HepG2 (cell line): ENCODE measurements around the gene SSBP2. TPM values are rescaled to one million over a fixed set of nuclear protein-coding genes. Genes with fewer than 3 reads are reported as not detected.
A peak's percentile ranks its signal among the peaks of the same experiment; 100 is the strongest.

Source experiments
- ARNT ChIP-seq: fragments of 450-650 bp; IDR thresholded peaks from 2 replicates; pipeline ENCODE4 v1.6.1; 2017
- GTF2F1 ChIP-seq: fragments of 150-350 bp; IDR thresholded peaks from 2 replicates; pipeline ENCODE4 v1.6.1; 2014; ENCODE audit warnings: low read length
- MIER2 ChIP-seq: IDR thresholded peaks from 2 replicates; pipeline ENCODE4 v1.6.1; 2016; ENCODE audit warnings: missing biosample characterization, missing genetic modification reagents
- MXD4 ChIP-seq: IDR thresholded peaks from 2 replicates; pipeline ENCODE4 v1.6.1; 2016; ENCODE audit warnings: mild to moderate bottlenecking, missing biosample characterization, missing genetic modification reagents
- NR2F1 ChIP-seq, 2 experiments: fragments of 450-650 bp in 1 of 2; formaldehyde crosslinking in 1 of 2; IDR thresholded peaks; 2 replicates each; pipeline versions ENCODE4 v1.5.0 to v1.6.1; 2016 to 2020; ENCODE audit warnings: mild to moderate bottlenecking in 1 of 2, missing compliant biosample characterization in 1 of 2, missing genetic modification reagents in 1 of 2, moderate library complexity in 1 of 2
- PHF8 ChIP-seq: sonication (generic); formaldehyde crosslinking; IDR thresholded peaks from 2 replicates; pipeline ENCODE4 v1.5.0; 2020; ENCODE audit warnings: missing genetic modification reagents
- REXO4 ChIP-seq: sonication (generic); formaldehyde crosslinking; IDR thresholded peaks from 2 replicates; pipeline ENCODE4 v1.8.0; 2022; ENCODE audit warnings: missing genetic modification reagents, mild to moderate bottlenecking, borderline replicate concordance
- SMYD3 ChIP-seq: sonication (generic); formaldehyde crosslinking; IDR thresholded peaks from 2 replicates; pipeline ENCODE4 v1.8.1; 2023; ENCODE audit warnings: mild to moderate bottlenecking, missing genetic modification reagents
- SOX5 ChIP-seq: IDR thresholded peaks from 2 replicates; pipeline ENCODE4 v1.6.1; 2016; ENCODE audit warnings: borderline replicate concordance
- WIZ ChIP-seq: sonication (generic); formaldehyde crosslinking; IDR thresholded peaks from 2 replicates; pipeline ENCODE4 v1.5.1; 2020; ENCODE audit warnings: mild to moderate bottlenecking, missing genetic modification reagents
- ZFP36L1 ChIP-seq: sonication (generic); formaldehyde crosslinking; IDR thresholded peaks from 2 replicates; pipeline ENCODE4 v1.8.0; 2022; ENCODE audit warnings: mild to moderate bottlenecking, missing genetic modification reagents, moderate library complexity
- ZNF3 ChIP-seq: IDR thresholded peaks from 2 replicates; pipeline ENCODE4 v1.7.0; 2017; ENCODE audit warnings: inconsistent platforms
- ZNF557 ChIP-seq: sonication (generic); formaldehyde crosslinking; IDR thresholded peaks from 2 replicates; pipeline ENCODE4 v1.4.0; 2020; ENCODE audit warnings: missing genetic modification reagents
- ZNF569 ChIP-seq: sonication (generic); formaldehyde crosslinking; IDR thresholded peaks from 2 replicates; pipeline ENCODE4 v1.5.0; 2020; ENCODE audit warnings: mild to moderate bottlenecking, missing genetic modification reagents, moderate library complexity, borderline replicate concordance
- ZNF644 ChIP-seq: IDR thresholded peaks from 2 replicates; pipeline ENCODE4 v1.6.1; 2016; ENCODE audit warnings: low read depth
- ZNF776 ChIP-seq: sonication (generic); formaldehyde crosslinking; IDR thresholded peaks from 2 replicates; pipeline ENCODE4 v1.4.0; 2020; ENCODE audit warnings: mild to moderate bottlenecking, missing genetic modification reagents
- polyA plus RNA-seq, 8 experiments: library from polyadenylated mRNA; depleted of rRNA in 3 of 8; stranded (reverse) in 7 of 8; unstranded in 1 of 8; fragments of >200 nt; fragmentation: Illumina TruSeq in 4 of 8; extraction: Trizol in 4 of 8; gene quantifications; 2 replicates each; pipeline versions ENCODE4 v1.2.1 to v1.2.3, GENCODE V29; 2011 to 2016; ENCODE audit warnings: low read depth in 4 of 8, missing spikeins in 1 of 8, mixed read lengths in 1 of 8; ENCODE audit not compliant: insufficient read depth in 1 of 8
- total RNA-seq, 5 experiments: library from RNA; depleted of rRNA; stranded (reverse); fragments of >200 nt; fragmentation: Illumina TruSeq; extraction: Trizol; gene quantifications; 2 replicates each; pipeline ENCODE4 v1.2.3, GENCODE V29; 2016; ENCODE audit warnings: low read depth in 1 of 5
- TF ChIP-seq, protein P1 (sequence below): sonication (generic); formaldehyde crosslinking; IDR thresholded peaks from 2 replicates; pipeline ENCODE4 v1.8.0; 2022; ENCODE audit warnings: mild to moderate bottlenecking, missing genetic modification reagents; ENCODE audit not compliant: insufficient replicate concordance
- TF ChIP-seq, protein P2 (sequence below): IDR thresholded peaks from 2 replicates; pipeline ENCODE4 v1.6.1; 2016
- TF ChIP-seq, protein P3 (sequence below): IDR thresholded peaks from 2 replicates; pipeline ENCODE4 v1.6.1; 2016; ENCODE audit warnings: missing compliant biosample characterization, missing genetic modification reagents, borderline replicate concordance
- TF ChIP-seq, protein P4 (sequence below): sonication (generic); formaldehyde crosslinking; IDR thresholded peaks from 2 replicates; pipeline ENCODE4 v1.5.1; 2020; ENCODE audit warnings: mild to moderate bottlenecking, missing genetic modification reagents
- TF ChIP-seq, protein P5 (sequence below): sonication (generic); formaldehyde crosslinking; IDR thresholded peaks from 2 replicates; pipeline ENCODE4 v1.4.0; 2020; ENCODE audit warnings: mild to moderate bottlenecking, missing genetic modification reagents
- TF ChIP-seq, protein P6 (sequence below), 2 experiments: fragments of 450-650 bp in 1 of 2; sonication (generic) in 1 of 2; formaldehyde crosslinking; IDR thresholded peaks; 2 replicates each; pipeline versions ENCODE4 v1.5.0 to v1.8.0; 2020 to 2022; ENCODE audit warnings: mild to moderate bottlenecking in 1 of 2, missing genetic modification reagents in 1 of 2

SSBP2 gene
- total and polyA plus RNA-seq, 2 of the 13 experiments (the other 11 are each of a cell fraction or from before 2014, with no cell fraction given), result 0.16 TPM; not detected in 1

DNA sequence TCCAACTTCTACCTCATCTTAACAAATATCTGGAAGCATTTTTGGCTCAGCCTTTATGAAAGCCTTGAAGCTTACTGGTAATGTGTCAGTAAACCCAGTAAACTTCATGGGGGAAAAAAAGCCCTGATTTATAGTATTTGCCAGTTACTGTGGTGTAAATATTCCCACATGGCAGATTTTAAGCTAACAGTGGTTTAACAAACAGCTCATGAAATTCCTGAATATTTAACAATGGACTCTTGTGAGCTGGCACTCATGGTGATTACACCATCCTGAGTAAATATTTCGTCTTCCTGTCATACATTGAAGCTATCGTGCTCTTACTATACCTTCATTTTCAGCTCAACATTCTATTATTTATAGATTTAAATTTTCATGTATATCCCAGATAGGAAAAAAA lies 300.0 kb downstream of the SSBP2 start (continued):
- 0 out of 2 replicates have a peak, but pooled peaks have one; percentile 58 for TF ChIP-seq ZNF644 (CRISPR knock-in tag)
- TF ChIP-seq SMYD3 (CRISPR knock-in tag), result no peak
- TF ChIP-seq, protein P1, sequence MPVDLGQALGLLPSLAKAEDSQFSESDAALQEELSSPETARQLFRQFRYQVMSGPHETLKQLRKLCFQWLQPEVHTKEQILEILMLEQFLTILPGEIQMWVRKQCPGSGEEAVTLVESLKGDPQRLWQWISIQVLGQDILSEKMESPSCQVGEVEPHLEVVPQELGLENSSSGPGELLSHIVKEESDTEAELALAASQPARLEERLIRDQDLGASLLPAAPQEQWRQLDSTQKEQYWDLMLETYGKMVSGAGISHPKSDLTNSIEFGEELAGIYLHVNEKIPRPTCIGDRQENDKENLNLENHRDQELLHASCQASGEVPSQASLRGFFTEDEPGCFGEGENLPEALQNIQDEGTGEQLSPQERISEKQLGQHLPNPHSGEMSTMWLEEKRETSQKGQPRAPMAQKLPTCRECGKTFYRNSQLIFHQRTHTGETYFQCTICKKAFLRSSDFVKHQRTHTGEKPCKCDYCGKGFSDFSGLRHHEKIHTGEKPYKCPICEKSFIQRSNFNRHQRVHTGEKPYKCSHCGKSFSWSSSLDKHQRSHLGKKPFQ (CRISPR knock-in tag), result no peak
- TF ChIP-seq WIZ (CRISPR knock-in tag), result no peak
- TF ChIP-seq ZNF569 (CRISPR knock-in tag), result no peak
- no peak for TF ChIP-seq PHF8 (CRISPR knock-in tag)
- TF ChIP-seq, protein P2, sequence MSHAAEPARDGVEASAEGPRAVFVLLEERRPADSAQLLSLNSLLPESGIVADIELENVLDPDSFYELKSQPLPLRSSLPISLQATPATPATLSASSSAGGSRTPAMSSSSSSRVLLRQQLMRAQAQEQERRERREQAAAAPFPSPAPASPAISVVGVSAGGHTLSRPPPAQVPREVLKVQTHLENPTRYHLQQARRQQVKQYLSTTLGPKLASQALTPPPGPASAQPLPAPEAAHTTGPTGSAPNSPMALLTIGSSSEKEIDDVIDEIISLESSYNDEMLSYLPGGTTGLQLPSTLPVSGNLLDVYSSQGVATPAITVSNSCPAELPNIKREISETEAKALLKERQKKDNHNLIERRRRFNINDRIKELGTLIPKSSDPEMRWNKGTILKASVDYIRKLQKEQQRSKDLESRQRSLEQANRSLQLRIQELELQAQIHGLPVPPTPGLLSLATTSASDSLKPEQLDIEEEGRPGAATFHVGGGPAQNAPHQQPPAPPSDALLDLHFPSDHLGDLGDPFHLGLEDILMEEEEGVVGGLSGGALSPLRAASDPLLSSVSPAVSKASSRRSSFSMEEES (CRISPR knock-in tag), result peak; percentile 56; the same call in 1 of the 2 replicates
- TF ChIP-seq ARNT, result no peak
- no peak for TF ChIP-seq GTF2F1
- no peak for TF ChIP-seq NR2F1 (CRISPR knock-in tag; IDR thresholded peaks at IDR 0.05)
- TF ChIP-seq ZNF776 (CRISPR knock-in tag), result no peak
- TF ChIP-seq, protein P3, sequence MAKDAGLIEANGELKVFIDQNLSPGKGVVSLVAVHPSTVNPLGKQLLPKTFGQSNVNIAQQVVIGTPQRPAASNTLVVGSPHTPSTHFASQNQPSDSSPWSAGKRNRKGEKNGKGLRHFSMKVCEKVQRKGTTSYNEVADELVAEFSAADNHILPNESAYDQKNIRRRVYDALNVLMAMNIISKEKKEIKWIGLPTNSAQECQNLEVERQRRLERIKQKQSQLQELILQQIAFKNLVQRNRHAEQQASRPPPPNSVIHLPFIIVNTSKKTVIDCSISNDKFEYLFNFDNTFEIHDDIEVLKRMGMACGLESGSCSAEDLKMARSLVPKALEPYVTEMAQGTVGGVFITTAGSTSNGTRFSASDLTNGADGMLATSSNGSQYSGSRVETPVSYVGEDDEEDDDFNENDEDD, result no peak
- no peak for TF ChIP-seq MIER2 (CRISPR knock-in tag)
- TF ChIP-seq, protein P4, sequence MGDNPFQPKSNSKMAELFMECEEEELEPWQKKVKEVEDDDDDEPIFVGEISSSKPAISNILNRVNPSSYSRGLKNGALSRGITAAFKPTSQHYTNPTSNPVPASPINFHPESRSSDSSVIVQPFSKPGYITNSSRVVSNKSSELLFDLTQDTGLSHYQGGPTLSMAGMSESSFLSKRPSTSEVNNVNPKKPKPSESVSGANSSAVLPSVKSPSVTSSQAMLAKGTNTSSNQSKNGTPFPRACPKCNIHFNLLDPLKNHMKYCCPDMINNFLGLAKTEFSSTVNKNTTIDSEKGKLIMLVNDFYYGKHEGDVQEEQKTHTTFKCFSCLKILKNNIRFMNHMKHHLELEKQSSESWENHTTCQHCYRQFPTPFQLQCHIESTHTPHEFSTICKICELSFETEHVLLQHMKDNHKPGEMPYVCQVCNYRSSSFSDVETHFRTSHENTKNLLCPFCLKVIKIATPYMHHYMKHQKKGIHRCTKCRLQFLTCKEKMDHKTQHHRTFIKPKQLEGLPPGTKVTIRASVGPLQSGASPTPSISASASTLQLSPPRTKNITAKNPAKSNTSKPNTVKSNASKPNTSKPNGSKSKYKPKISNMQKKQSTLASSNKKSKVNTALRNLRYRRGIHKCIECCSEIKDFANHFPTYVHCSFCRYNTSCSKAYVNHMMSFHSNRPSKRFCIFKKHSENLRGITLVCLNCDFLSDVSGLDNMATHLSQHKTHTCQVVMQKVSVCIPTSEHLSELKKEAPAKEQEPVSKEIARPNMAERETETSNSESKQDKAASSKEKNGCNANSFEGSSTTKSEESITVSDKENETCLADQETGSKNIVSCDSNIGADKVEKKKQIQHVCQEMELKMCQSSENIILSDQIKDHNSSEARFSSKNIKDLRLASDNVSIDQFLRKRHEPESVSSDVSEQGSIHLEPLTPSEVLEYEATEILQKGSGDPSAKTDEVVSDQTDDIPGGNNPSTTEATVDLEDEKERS (CRISPR knock-in tag), result no peak
- TF ChIP-seq, protein P5, sequence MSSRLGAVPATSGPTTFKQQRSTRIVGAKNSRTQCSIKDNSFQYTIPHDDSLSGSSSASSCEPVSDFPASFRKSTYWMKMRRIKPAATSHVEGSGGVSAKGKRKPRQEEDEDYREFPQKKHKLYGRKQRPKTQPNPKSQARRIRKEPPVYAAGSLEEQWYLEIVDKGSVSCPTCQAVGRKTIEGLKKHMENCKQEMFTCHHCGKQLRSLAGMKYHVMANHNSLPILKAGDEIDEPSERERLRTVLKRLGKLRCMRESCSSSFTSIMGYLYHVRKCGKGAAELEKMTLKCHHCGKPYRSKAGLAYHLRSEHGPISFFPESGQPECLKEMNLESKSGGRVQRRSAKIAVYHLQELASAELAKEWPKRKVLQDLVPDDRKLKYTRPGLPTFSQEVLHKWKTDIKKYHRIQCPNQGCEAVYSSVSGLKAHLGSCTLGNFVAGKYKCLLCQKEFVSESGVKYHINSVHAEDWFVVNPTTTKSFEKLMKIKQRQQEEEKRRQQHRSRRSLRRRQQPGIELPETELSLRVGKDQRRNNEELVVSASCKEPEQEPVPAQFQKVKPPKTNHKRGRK (CRISPR knock-in tag), result no peak
- TF ChIP-seq ZNF557 (CRISPR knock-in tag), result no peak
- TF ChIP-seq ZFP36L1 (CRISPR knock-in tag), result no peak
- TF ChIP-seq, protein P6, sequence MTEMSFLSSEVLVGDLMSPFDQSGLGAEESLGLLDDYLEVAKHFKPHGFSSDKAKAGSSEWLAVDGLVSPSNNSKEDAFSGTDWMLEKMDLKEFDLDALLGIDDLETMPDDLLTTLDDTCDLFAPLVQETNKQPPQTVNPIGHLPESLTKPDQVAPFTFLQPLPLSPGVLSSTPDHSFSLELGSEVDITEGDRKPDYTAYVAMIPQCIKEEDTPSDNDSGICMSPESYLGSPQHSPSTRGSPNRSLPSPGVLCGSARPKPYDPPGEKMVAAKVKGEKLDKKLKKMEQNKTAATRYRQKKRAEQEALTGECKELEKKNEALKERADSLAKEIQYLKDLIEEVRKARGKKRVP (CRISPR knock-in tag; IDR thresholded peaks at IDR 0.05), result peak in 1 of 2 experiments; percentile 94; a peak in 2 of 4 replicates
- peak; percentile 90 for TF ChIP-seq SOX5 (CRISPR knock-in tag)
- TF ChIP-seq REXO4 (CRISPR knock-in tag), result no peak
- no peak for TF ChIP-seq ZNF3 (CRISPR knock-in tag)
- no peak for TF ChIP-seq MXD4
